PC-3 (cell line): ENCODE results near the gene MYEOV. TPM values are rescaled to one million over a fixed set of nuclear protein-coding genes. Genes with fewer than 3 reads are reported as not detected.

Experiments used
- ATAC-seq: fragments of 200-7000 bp; cut with Tn5 transposase; 2 replicates; pipeline ENCODE4 v1.9.1; 2020; ENCODE audit warnings: mild to moderate bottlenecking, moderate library complexity
- BruUV-seq: library from RNA; stranded (reverse); fragments of 400-500 nt; replicated peaks from 2 replicates; lab custom pipeline; 2021; lab: Mats Ljungman, UMichigan
- CTCF ChIA-PET: fragments of 300-600 bp; sonication (Branson Sonifier 250); formaldehyde crosslinking; loops from one replicate; lab custom pipeline; 2022; ENCODE audit warnings: antibody characterized with exemption; lab: Charles Lee
- POLR2A ChIA-PET: fragments of 300-600 bp; sonication (Branson Sonifier 250); formaldehyde crosslinking; loops from one replicate; lab custom pipeline; 2022; ENCODE audit warnings: antibody characterized with exemption; ENCODE audit not compliant: unreplicated experiment; lab: Charles Lee
- DNase-seq: peaks from one replicate; pipeline ENCODE4 v3.0.0-alpha.2; 2015
- H2AFZ ChIP-seq: fragments of 300-600 bp; sonication (generic); 2 replicates; pipeline ENCODE4 v1.6.0; 2016; ENCODE audit warnings: antibody characterized with exemption, low read length
- H3F3A ChIP-seq: fragments of 300-600 bp; sonication (generic); one replicate; pipeline ENCODE4 v1.6.0; 2017; ENCODE audit warnings: antibody characterized with exemption, low read length, control low read depth, mild to moderate bottlenecking; ENCODE audit not compliant: unreplicated experiment
- H3K27ac ChIP-seq: fragments of 300-600 bp; sonication (generic); 2 replicates; pipeline ENCODE4 v1.5.1; 2016; ENCODE audit warnings: mild to moderate bottlenecking, low read length
- H3K27me3 ChIP-seq: fragments of 300-600 bp; sonication (generic); 2 replicates; pipeline ENCODE4 v1.6.1; 2016; ENCODE audit warnings: low read length, mixed read lengths
- H3K36me3 ChIP-seq: fragments of 300-600 bp; sonication (generic); 2 replicates; pipeline ENCODE4 v1.6.1; 2016; ENCODE audit warnings: low read depth, mixed run types, low read length, mixed read lengths
- H3K4me1 ChIP-seq: fragments of 300-600 bp; sonication (generic); 2 replicates; pipeline ENCODE4 v1.5.1; 2016; ENCODE audit warnings: low read length; ENCODE audit not compliant: insufficient read depth
- H3K4me2 ChIP-seq: fragments of 300-600 bp; sonication (generic); 2 replicates; pipeline ENCODE4 v1.6.0; 2016; ENCODE audit warnings: low read length
- H3K4me3 ChIP-seq: fragments of 300-600 bp; sonication (generic); 2 replicates; pipeline ENCODE4 v1.5.1; 2016; ENCODE audit warnings: mild to moderate bottlenecking, low read length, mixed read lengths
- H3K79me2 ChIP-seq: fragments of 300-600 bp; sonication (generic); 2 replicates; pipeline ENCODE4 v1.6.1; 2017; ENCODE audit warnings: low read length, mixed read lengths
- H3K9ac ChIP-seq: fragments of 300-600 bp; sonication (generic); 2 replicates; pipeline ENCODE4 v1.6.0; 2016; ENCODE audit warnings: mild to moderate bottlenecking, low read length
- H3K9me2 ChIP-seq: fragments of 300-600 bp; sonication (generic); replicated peaks from 2 replicates; pipeline ENCODE4 v1.6.1; 2016; ENCODE audit warnings: mixed run types, low read length, mixed read lengths
- H3K9me3 ChIP-seq: fragments of 300-600 bp; sonication (generic); 2 replicates; pipeline ENCODE4 v1.6.1; 2016; ENCODE audit warnings: low read length, mixed read lengths
- H4K20me1 ChIP-seq: fragments of 300-600 bp; sonication (generic); 2 replicates; pipeline ENCODE4 v1.6.1; 2016; ENCODE audit warnings: low read length, mixed read lengths
- CTCF ChIP-seq: fragments of 300-600 bp; sonication (generic); conservative IDR thresholded peaks from 2 replicates; pipeline ENCODE4 v1.5.1; 2017; ENCODE audit warnings: antibody characterized with exemption, low read depth, mild to moderate bottlenecking, low read length
- EZH2 ChIP-seq: fragments of 300-600 bp; sonication (generic); IDR thresholded peaks from one replicate; pipeline ENCODE4 v1.6.1; 2017; ENCODE audit warnings: antibody characterized with exemption, mild to moderate bottlenecking, low read length; ENCODE audit not compliant: unreplicated experiment
- EZH2phosphoT487 ChIP-seq: fragments of 300-600 bp; sonication (generic); IDR thresholded peaks from 2 replicates; pipeline ENCODE4 v1.6.1; 2018; ENCODE audit warnings: mild to moderate bottlenecking, antibody characterized with exemption, low read length, borderline replicate concordance
- intact Hi-C: fragments of 100-400 bp; cut with micrococcal nuclease; formaldehyde crosslinking; loops from 2 replicates; pipeline ENCODE4 v1.9.0; 2023
- total RNA-seq: library from RNA; depleted of rRNA; stranded (reverse); fragments of >200 nt; gene quantifications from 2 replicates; pipeline ENCODE4 v1.2.3, GENCODE V29; 2014

The MYEOV gene
- total RNA-seq, 1 experiment from 2014 or later, result 59.0 TPM

DNA sequence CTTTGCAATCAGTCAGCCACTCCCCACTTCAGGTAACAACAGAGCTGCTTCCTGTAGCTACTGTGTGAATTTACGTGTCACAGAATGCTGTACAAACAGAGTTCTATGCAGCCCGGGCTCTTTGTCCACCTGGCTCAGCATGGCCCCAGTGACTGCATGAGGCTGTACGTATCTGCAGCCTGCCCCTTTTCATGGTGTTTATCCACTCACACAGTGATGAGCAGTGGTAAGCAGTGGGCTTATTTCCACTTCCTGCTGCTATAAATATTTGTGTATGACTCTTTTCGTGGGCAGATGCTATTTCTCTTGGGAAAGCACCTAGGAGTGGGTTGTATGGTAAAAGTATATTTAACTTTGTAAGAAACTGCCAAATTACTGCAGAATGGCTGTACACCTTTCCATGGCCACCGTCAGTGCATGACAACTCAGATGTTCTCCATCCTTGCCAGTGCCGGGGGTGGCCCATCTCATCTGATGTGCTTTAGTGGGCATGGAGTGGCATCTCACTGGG, 43.3 kb downstream of the MYEOV start:
- peak overlapping the region; percentile 45 for H3K9ac ChIP-seq
- no TSS peak for BruUV-seq
- ChIA-PET CTCF (no interaction called here), POLR2A (interaction anchor here (0.7 kb wide), 1 partner anchor 36 kb away, joined by 5 read pairs; no protein-coding TSS in a partner anchor)
- peaks cover 26% of the 10 kb centered on the region for H3K4me1 ChIP-seq
- no peaks in the 10 kb centered on the region for H3F3A ChIP-seq
- H3K27me3 ChIP-seq, result no peaks in the 10 kb centered on the region
- TF ChIP-seq CTCF (no peak), EZH2 (no peak), EZH2phosphoT487 (no peak)
- H3K79me2 ChIP-seq, result peaks cover 55% of the 10 kb centered on the region
- no peaks in the 10 kb centered on the region for H3K9me3 ChIP-seq
- intact Hi-C loops, result loop anchor here (1.0 kb wide), 1 partner anchor 36 kb away; no protein-coding TSS in a partner anchor
- peak overlapping the region; percentile 34 for H3K4me2 ChIP-seq
- peak; percentile 71 for DNase-seq
- H3K4me3 ChIP-seq, result no peak overlapping the region
- H3K36me3 ChIP-seq, result peaks cover 5% of the 10 kb centered on the region; the same call in 1 of the 2 replicates
- no peaks in the 10 kb centered on the region for H3K9me2 ChIP-seq
- no peaks in the 10 kb centered on the region for H4K20me1 ChIP-seq
- ATAC-seq, result peak; percentile 86
- peak overlapping the region; percentile 84 for H3K27ac ChIP-seq
- H2AFZ ChIP-seq, result no peak overlapping the region

GRCh38 chr11:69339041-69339733, 45.2 kb downstream of the MYEOV start:
- Histone ChIP-seq H3K4me3 (no peak overlapping the region), H3K27me3 (no peaks in the 10 kb centered on the region), H3K4me2 (no peak overlapping the region), H3K27ac (no peak overlapping the region), H3K9ac (no peak overlapping the region), H3K36me3 (peaks cover 15% of the 10 kb centered on the region), H4K20me1 (no peaks in the 10 kb centered on the region), H3F3A (no peaks in the 10 kb centered on the region), H3K9me3 (no peaks in the 10 kb centered on the region), H2AFZ (no peak overlapping the region), H3K79me2 (peaks cover 36% of the 10 kb centered on the region), H3K4me1 (peaks cover 26% of the 10 kb centered on the region), H3K9me2 (no peaks in the 10 kb centered on the region)
- ATAC-seq (no peak), DNase-seq (no peak)
- ChIA-PET POLR2A (no interaction called here), CTCF (no interaction called here)
- intact Hi-C loops, result no loop called here
- TF ChIP-seq EZH2phosphoT487, result no peak
- no peak for TF ChIP-seq CTCF
- TF ChIP-seq EZH2, result no peak
- no TSS peak for BruUV-seq

GRCh38 chr11:69339983-69340565, 46.1 kb downstream of the MYEOV start:
- Histone ChIP-seq H3K9ac (no peak overlapping the region), H3K9me3 (no peaks in the 10 kb centered on the region), H3K9me2 (no peaks in the 10 kb centered on the region), H2AFZ (no peak overlapping the region), H3K4me2 (no peak overlapping the region), H3F3A (no peaks in the 10 kb centered on the region), H3K27ac (no peak overlapping the region), H3K79me2 (peaks cover 28% of the 10 kb centered on the region), H3K36me3 (peaks cover 15% of the 10 kb centered on the region), H3K27me3 (no peaks in the 10 kb centered on the region), H3K4me1 (peaks cover 26% of the 10 kb centered on the region), H3K4me3 (no peak overlapping the region), H4K20me1 (no peaks in the 10 kb centered on the region)
- ATAC-seq (no peak), DNase-seq (no peak)
- intact Hi-C loops, result no loop called here
- no peak for TF ChIP-seq EZH2
- no peak for TF ChIP-seq CTCF
- TF ChIP-seq EZH2phosphoT487, result no peak
- ChIA-PET POLR2A (no interaction called here), CTCF (no interaction called here)
- no TSS peak for BruUV-seq
